ENCODE measurements around the gene SYNPO2. TPM values are rescaled to one million over a fixed set of nuclear protein-coding genes. Genes with fewer than 3 reads are reported as not detected.

Gene SYNPO2
- total RNA-seq, 2 donors from 2014 or later = 0.32 to 0.37 TPM

DNA sequence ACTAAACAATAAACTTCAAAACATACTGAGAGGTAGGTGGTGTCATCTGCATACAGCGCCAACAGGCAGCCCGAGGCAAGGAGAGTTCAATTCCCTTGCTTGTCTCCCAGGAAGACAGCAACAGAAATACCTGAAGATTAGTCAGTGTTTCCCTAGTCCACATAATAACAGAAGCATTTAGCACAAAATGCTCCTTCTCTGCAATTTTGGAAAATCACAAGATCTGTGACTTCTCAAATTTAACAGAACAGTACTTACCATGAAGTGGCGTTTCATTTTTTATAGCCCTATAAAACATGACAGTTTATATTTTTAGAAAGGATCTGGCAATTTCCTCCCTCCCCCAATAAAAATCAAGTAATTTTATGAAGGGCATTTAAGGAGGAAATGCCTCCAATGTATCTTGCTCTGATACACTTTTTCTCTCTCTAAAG, 179.9 kb downstream of the SYNPO2 start:
- Mint-ChIP-seq H3K9me3 (no peaks in the 10 kb centered on the region), H3K4me3 (no peak overlapping the region), H3K27ac (no peak overlapping the region), H3K27me3 (peaks cover 15% of the 10 kb centered on the region), H3K36me3 (ENCODE audit: low read depth) (no peaks in the 10 kb centered on the region), H3K4me1 (no peaks in the 10 kb centered on the region)
- no peak for ATAC-seq (replicated peaks)

DNA sequence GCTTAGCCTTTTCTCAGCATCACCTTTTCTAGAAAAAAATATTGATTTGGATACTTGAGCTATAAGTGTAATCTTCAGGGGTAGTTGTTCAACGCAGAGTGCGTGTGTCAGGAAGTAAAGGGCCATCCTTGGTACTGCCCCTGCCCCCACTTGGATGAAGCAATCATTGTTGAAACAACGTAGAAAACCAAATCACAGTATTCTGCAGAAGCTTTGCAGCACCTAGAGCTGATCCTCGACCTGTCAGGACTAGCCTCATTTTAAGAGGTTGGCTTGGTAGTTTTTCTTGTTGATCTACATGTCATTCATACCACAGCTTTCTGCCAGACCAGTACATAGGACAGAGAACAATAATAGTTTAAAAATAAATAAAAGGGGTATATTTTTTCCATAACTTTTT, 181.6 kb downstream of the SYNPO2 start:
- Mint-ChIP-seq H3K4me1 (no peaks in the 10 kb centered on the region), H3K27ac (no peak overlapping the region), H3K4me3 (no peak overlapping the region), H3K9me3 (no peaks in the 10 kb centered on the region), H3K27me3 (peaks cover 15% of the 10 kb centered on the region), H3K36me3 (ENCODE audit: low read depth) (no peaks in the 10 kb centered on the region)
- no peak for ATAC-seq (replicated peaks)

DNA sequence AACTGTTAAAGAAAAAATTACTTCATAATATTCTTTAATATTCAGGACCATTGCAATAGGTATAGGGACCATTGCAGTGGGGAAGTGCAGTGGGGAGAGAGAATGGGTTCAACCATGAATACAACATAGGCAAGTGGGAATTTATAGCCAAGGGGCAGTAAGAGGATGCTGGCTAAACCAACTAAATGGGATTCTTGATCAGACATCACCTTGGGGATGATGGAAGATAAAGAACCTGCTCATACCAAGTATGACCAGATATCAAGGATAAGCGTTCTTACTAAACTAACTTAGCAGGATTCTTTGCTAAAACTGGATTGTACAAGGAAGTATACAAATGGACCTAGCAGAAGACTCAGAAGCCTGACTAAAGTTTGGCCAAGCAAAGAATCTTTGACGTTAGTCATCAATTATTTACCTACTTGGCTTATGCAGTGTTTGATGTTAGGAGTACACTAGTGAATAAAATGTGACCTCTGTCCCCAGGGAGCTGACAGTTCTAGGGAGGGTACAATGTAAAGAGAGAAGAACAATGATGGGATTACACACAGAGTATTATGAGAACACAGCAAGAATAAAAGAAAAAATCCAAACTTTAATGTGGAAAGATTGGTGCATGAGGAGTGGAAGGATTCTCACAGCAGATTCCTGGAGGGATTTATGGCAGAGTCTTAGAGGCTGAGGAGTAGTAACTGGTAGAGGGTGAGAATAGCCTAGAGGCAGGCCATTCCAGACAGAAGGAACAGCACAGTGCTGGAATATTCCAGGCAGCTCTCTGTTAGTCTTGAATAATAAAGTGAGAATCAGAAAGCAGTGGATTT, 192.3 kb downstream of the SYNPO2 start:
- Mint-ChIP-seq H3K9me3 (no peaks in the 10 kb centered on the region), H3K4me1 (no peaks in the 10 kb centered on the region), H3K36me3 (ENCODE audit: low read depth) (no peaks in the 10 kb centered on the region), H3K27me3 (no peaks in the 10 kb centered on the region), H3K4me3 (no peak overlapping the region), H3K27ac (no peak overlapping the region)
- no peak for ATAC-seq (replicated peaks)

DNA sequence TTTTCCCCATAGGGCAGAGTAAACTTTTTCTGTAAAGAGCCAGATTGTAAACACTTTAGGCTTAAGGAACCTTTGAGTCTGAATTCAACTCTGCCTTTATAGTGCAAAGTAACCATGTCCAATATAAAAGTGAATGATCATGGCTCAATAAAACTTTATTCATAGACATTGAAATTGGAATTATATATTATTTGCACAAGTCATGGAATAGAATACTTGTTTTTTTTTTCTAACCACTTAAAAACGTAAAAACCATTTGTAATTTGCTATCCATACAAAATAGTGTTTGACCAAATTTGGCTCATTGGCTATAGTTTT, 192.8 kb downstream of the SYNPO2 start:
- no peaks in the 10 kb centered on the region for H3K9me3 Mint-ChIP-seq
- no peaks in the 10 kb centered on the region for H3K4me1 Mint-ChIP-seq

DNA sequence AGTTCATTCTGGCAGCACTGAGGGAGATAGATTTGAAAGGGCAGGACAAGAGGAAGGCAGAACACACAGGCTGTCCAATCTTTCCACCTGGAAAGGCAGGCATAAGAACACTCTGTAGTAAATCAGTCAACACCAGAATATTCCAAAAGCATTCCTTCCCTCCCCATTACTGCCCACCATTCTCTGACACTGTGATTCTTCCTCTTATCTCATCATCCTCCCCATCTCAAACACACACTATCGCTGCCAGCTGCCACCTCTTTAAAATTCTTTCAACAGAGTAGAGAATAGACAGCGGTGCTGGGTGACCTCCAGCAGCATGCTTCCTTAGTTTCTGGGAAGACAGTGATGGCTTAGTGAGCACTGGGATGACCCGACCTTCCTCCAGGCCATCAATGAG, 193.3 kb downstream of the SYNPO2 start:
- H3K4me1 Mint-ChIP-seq = no peaks in the 10 kb centered on the region
- H3K9me3 Mint-ChIP-seq = no peaks in the 10 kb centered on the region
- no peak overlapping the region for H3K4me3 Mint-ChIP-seq
- ATAC-seq (replicated peaks) = no peak
- no peaks in the 10 kb centered on the region for H3K27me3 Mint-ChIP-seq
- H3K27ac Mint-ChIP-seq = no peak overlapping the region
- no peaks in the 10 kb centered on the region for H3K36me3 Mint-ChIP-seq (ENCODE audit: low read depth)

More for the DNA sequence above, 192.8 kb downstream of the SYNPO2 start:
- no peak overlapping the region for H3K27ac Mint-ChIP-seq
- H3K36me3 Mint-ChIP-seq (ENCODE audit: low read depth) = no peaks in the 10 kb centered on the region
- H3K27me3 Mint-ChIP-seq = no peaks in the 10 kb centered on the region
- no peak for ATAC-seq (replicated peaks)
- H3K4me3 Mint-ChIP-seq = no peak overlapping the region

DNA sequence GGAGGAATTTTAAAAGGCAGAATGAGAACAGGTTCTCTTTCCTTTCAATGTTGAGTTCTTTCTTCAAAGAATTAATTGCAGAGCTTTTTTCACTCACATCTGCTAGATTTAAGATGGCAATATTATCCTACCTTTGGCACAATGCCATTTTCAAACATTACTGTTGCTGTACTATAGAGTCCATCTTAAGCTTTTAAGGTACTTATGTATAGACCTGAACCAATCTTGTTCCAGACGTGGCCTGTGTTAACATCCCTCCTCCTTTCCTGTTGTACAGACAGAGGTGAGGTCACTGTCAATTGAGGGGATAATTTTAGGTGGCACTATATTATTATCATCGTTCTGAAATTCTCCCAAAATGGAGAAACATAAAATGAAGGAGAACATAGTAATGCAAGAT, 194.0 kb downstream of the SYNPO2 start:
- no peak overlapping the region for H3K4me3 Mint-ChIP-seq
- H3K27ac Mint-ChIP-seq = no peak overlapping the region
- no peak for ATAC-seq (replicated peaks)
- no peaks in the 10 kb centered on the region for H3K4me1 Mint-ChIP-seq
- H3K36me3 Mint-ChIP-seq (ENCODE audit: low read depth) = no peaks in the 10 kb centered on the region
- H3K27me3 Mint-ChIP-seq = no peaks in the 10 kb centered on the region
- H3K9me3 Mint-ChIP-seq = no peaks in the 10 kb centered on the region

DNA sequence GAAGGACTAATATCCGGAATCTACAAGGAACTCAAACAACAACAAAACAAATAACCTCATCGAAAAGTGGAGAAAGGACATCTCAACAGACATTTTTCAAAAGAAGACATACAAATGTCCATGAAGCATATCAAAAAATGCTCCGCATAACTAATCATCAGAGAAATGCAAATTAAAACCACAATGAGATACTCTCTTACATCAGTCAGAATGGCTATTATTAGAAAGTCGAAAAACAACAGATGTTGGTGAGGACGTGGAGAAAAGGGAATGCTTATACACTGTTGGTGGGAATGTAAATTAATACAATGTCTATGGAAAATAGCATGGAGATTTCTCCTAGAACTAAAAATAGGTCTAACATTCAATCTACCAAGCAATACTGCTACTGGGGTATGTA, 195.9 kb downstream of the SYNPO2 start:
- Mint-ChIP-seq H3K4me1 (no peaks in the 10 kb centered on the region), H3K4me3 (no peak overlapping the region)

DNA sequence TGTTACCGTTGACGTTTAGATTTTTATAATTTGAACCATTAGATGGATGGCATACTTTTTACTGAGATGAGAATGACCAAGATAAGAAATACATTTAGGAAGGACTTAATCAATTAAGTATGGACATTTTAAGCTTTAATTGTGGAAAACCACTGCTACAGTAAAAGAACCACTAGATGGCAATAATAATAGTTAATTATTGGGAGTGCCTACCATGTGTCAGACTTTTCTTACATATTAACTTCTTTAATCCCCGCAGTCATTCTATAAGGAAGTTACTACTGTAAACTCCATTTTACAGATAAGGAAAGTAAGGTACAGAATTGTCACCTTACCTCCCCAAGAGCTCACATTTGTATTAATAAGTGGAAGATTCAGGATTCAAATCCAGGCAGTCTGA, 198.5 kb downstream of the SYNPO2 start:
- Mint-ChIP-seq H3K4me1 (no peaks in the 10 kb centered on the region), H3K9me3 (no peaks in the 10 kb centered on the region), H3K36me3 (ENCODE audit: low read depth) (no peaks in the 10 kb centered on the region)

More for the DNA sequence above, 195.9 kb downstream of the SYNPO2 start:
- ATAC-seq (replicated peaks) = no peak
- Mint-ChIP-seq H3K9me3 (no peaks in the 10 kb centered on the region), H3K36me3 (ENCODE audit: low read depth) (no peaks in the 10 kb centered on the region), H3K27me3 (no peaks in the 10 kb centered on the region), H3K27ac (no peak overlapping the region)

DNA sequence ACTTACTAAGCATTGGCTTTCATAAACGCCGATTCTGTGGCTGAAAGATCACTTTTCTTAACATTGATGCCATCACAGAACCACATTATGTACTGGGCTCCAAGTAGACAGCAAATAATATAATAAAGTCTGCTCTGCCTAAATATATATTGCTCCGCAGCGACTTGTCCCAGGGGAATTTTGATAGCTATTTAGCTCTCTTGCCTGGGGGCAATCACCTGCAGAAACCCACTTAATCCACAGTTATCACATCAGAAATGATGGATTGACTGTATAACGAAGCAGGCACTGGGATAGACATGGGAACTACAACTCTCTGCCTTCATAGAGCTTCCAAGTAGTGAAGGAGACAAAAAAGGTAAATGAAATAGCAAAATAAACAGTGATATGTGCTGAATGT, 199.0 kb downstream of the SYNPO2 start:
- H3K4me3 Mint-ChIP-seq = no peak overlapping the region
- ATAC-seq (replicated peaks) = no peak
- H3K4me1 Mint-ChIP-seq = no peaks in the 10 kb centered on the region
- no peak overlapping the region for H3K27ac Mint-ChIP-seq
- no peaks in the 10 kb centered on the region for H3K27me3 Mint-ChIP-seq
- no peaks in the 10 kb centered on the region for H3K36me3 Mint-ChIP-seq (ENCODE audit: low read depth)
- no peaks in the 10 kb centered on the region for H3K9me3 Mint-ChIP-seq

More for the DNA sequence above, 198.5 kb downstream of the SYNPO2 start:
- H3K27me3 Mint-ChIP-seq = no peaks in the 10 kb centered on the region
- H3K27ac Mint-ChIP-seq = no peak overlapping the region
- no peak overlapping the region for H3K4me3 Mint-ChIP-seq
- ATAC-seq (replicated peaks) = no peak

DNA sequence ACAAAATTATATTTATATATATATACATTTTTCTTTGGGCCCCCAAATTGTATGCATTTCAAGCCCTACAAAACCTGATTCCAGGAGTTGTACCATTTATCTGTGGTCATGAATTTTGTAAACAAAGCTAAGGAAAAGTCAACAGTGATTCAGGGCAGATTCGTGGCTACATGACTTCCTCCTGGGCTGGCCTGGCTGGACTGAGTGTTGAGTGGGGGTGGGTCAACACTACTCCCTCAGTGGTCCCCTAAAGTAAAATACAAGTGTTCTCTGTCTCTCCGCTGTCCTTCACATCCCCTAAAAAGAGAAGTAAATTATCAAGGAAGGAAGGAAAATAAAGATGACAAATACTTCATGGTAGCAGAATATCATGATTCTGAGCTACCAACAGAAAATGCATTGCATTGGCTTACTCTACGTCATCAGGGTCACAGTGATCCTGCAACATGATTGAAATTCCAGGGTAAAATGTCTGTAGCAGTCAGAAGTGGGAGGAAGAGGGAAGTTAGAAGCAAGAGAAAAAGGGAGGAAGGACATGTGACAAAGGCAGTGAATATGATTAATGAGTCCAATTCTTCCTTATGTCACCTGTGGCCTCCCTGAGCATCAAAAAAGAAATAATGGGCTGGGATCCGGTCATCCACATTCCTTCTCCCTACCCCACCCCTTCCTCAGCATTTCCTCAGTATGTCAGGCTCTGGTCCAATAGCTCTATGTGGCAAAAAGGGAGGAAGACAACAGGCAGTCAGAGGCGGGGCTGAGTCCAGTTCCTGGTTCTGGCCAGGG, 204.6 kb downstream of the SYNPO2 start:
- no peak for ATAC-seq (replicated peaks)
- Mint-ChIP-seq H3K4me1 (peaks cover 7% of the 10 kb centered on the region), H3K27me3 (peaks cover 12% of the 10 kb centered on the region), H3K4me3 (no peak overlapping the region), H3K36me3 (ENCODE audit: low read depth) (no peaks in the 10 kb centered on the region), H3K27ac (no peak overlapping the region), H3K9me3 (no peaks in the 10 kb centered on the region)

DNA sequence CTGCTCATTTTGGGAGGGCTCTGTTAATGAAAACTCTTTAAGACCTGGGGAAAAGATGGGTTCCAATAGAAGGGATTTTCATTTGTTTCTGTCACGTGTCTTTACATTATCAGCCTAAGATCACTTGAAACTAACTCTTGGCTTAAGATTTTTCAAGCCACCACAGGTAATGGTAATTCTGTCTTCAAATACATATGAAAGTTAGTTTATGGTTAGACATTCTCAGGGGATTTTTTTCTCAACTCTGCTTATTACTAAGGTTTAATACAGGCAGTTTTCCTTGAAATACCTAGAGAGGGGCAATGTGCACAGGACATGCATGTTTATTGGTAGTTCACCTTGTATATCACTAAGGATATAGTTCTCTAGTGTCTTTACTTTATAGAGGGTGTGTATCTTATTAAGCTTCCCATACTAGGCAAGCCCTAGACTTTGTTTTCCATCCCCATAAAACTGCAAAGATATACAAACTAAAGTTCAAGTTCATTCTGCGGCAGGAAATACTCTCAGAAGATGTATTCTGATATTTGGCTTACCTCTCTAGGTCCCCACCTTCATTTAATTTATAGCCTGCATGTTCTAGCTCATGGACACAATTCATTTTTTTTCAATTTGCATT, 208.7 kb downstream of the SYNPO2 start:
- Mint-ChIP-seq H3K27ac (no peak overlapping the region), H3K9me3 (no peaks in the 10 kb centered on the region), H3K36me3 (ENCODE audit: low read depth) (no peaks in the 10 kb centered on the region), H3K4me1 (peaks cover 7% of the 10 kb centered on the region), H3K4me3 (peak overlapping the region; percentile 49), H3K27me3 (peaks cover 12% of the 10 kb centered on the region)
- no peak for ATAC-seq (replicated peaks)

DNA sequence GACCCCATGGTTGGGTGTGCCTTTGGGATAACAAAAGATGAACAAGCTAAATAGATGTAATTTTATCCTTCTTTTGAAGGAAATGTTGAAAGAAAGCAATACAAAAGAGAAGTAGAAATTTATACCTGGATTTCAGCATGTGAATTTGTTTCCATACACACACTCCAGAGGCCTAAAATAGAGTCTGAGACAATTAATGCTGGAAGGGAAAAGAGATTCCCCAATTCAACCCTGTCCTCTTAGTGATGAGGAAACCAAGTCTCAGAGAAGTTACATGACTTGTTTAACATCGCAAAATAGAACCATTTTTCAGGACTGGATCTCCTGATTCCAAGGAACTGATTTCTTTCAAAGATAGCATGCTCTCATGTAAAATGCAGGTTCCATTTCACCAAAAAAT, 209.7 kb downstream of the SYNPO2 start:
- Mint-ChIP-seq H3K27ac (no peak overlapping the region), H3K27me3 (peaks cover 12% of the 10 kb centered on the region), H3K9me3 (no peaks in the 10 kb centered on the region), H3K36me3 (ENCODE audit: low read depth) (no peaks in the 10 kb centered on the region), H3K4me3 (no peak overlapping the region), H3K4me1 (peaks cover 7% of the 10 kb centered on the region)
- ATAC-seq (replicated peaks) = no peak

DNA sequence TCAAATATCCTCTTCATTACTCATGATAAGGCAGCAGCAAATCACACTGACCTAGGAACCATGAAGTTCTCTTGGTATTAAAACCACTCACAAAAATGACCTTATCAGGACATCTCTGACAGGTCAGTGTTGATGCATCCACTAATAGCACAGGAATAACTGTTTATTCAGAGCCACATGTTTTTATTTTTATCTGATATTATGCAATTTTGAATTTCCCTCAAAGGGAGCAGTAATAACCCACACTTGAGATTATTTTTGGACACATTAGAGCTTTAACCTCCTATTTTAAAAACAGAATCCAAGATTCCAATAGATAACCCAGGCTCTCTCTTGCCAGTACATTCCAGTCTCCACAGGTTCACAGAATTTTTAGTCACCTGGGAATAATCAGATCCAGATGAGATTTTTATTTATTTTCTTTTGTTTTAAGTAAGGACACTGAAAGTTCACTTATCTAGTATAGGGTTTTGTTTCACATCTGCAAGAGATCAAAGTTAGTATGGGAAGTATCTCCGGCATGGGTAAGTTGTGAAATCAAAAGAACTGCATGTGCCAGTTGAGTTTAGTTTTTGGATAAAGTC, 210.7 kb downstream of the SYNPO2 start:
- no peaks in the 10 kb centered on the region for H3K9me3 Mint-ChIP-seq
- no peak overlapping the region for H3K27ac Mint-ChIP-seq
- ATAC-seq (replicated peaks) = no peak
- H3K27me3 Mint-ChIP-seq = peaks cover 12% of the 10 kb centered on the region
- peaks cover 7% of the 10 kb centered on the region for H3K4me1 Mint-ChIP-seq
- H3K4me3 Mint-ChIP-seq = no peak overlapping the region
- no peaks in the 10 kb centered on the region for H3K36me3 Mint-ChIP-seq (ENCODE audit: low read depth)

DNA sequence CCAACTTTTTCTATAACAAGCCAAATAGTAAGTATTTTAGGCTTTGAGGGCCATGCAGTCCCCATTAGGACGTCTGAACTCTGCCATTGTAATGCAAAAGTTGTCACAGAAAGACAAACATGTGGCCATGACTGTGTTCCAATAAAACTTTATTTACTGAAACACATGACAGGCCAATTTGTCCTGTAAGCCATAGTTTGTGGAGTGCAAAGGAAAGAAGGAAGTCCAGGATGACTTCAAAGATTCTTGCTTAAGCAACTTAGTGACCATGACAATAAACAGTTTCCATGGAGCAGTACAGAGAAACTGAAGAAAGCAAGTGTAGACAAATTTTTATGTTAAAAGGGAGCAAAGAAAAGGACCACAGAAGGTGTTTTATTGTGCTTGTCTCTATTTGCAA, 212.0 kb downstream of the SYNPO2 start:
- H3K36me3 Mint-ChIP-seq (ENCODE audit: low read depth) = no peaks in the 10 kb centered on the region
- no peaks in the 10 kb centered on the region for H3K9me3 Mint-ChIP-seq
- no peak for ATAC-seq (replicated peaks)
- peaks cover 7% of the 10 kb centered on the region for H3K4me1 Mint-ChIP-seq
- peaks cover 2% of the 10 kb centered on the region for H3K27me3 Mint-ChIP-seq
- no peak overlapping the region for H3K4me3 Mint-ChIP-seq
- no peak overlapping the region for H3K27ac Mint-ChIP-seq

All from activated T-helper 17 cell treated with anti-CD3 and anti-CD28 coated beads, Interleukin-2, amount 50 U/mL, for 72 hours (primary cell).